Measurements from ENCODE around the gene LRP4.
"Not testable (repeated sequence)": the region's sequence is repeated elsewhere in the genome, so short reads cannot be mapped to it uniquely, and the experiment has no call there.

Gene LRP4

GRCh38 chr11:46936138-46937110 lies 18.1 kb upstream of the LRP4 start, which contains the start of gene CSTPP1:
Gene CSTPP1, plus strand, starts transcription at chr11:46936761. Its CDS starts 45 bp downstream, at chr11:46936806.
- Histone ChIP-seq H3K9me3 (replicated peaks in 1 of 11) (no peaks in the 10 kb centered on the region), H3K4me2 (peak within 1 kb of the TSS; percentile 70 to 90 (median 88)), H3K4me3 (peak within 1 kb of the TSS; percentile 57 to 77 (median 68)), H3K27ac (peak within 1 kb of the TSS in 10 of 11 experiments; percentile 3 to 65 (median 44); a peak in 12 of 22 replicates), H3K27me3 (no peaks in the 10 kb centered on the region), H3K4me1 (peaks cover 4 to 14% (median 13%) of the 10 kb centered on the region in 10 experiments; a peak in 19 of 20 replicates), H3K36me3 (peaks cover 0 to 9% (median 4%) of the 10 kb centered on the region in 11 experiments; a peak in 9 of 22 replicates), H3K9ac (peak within 1 kb of the TSS; percentile 36 to 72 (median 69); a peak in 20 of 22 replicates), H4K20me1 (no peaks in the 10 kb centered on the region)
- no peak for TF ChIP-seq Cebpa-rat (IDR thresholded peaks at IDR 0.05)

GRCh38 chr11:46930089-46930488 lies 11.7 kb upstream of the LRP4 start:
- Histone ChIP-seq H4K20me1 (no peaks in the 10 kb centered on the region), H3K9me3 (replicated peaks in 1 of 11) (peaks cover 19 to 28% (median 22%) of the 10 kb centered on the region in 11 experiments), H3K27ac (peak overlapping the region in 1 of 11 experiments; percentile 53; a peak in 1 of 22 replicates), H3K36me3 (no peaks in the 10 kb centered on the region), H3K4me2 (peak overlapping the region in 3 of 11 experiments; percentile 3 to 18 (median 9); a peak in 4 of 22 replicates), H3K4me1 (peaks cover 0 to 10% (median 0%) of the 10 kb centered on the region in 10 experiments; a peak in 4 of 20 replicates), H3K27me3 (no peaks in the 10 kb centered on the region), H3K9ac (no peak overlapping the region), H3K4me3 (no peak overlapping the region)
- TF ChIP-seq Cebpa-rat (IDR thresholded peaks at IDR 0.05), result no peak

DNA sequence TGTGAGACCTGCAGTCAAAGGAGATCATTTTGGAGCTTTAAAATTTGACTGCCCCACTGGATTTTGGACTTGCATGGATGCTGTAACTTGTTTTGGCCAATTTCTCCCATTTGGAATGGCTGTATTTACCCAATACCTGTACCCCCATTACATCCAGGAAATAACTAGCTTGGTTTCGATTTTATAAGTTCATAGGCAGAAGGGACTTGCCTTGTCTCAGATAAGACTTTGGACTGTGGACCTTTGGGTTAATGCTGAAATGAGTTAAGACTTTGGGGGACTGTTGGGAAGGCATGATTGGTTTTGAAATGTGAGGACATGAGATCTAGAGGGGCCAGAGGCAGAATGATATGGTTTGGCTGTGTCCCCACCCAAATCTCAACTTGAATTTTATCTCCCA lies 10.4 kb upstream of the LRP4 start:
- not testable (repeated sequence) for H3K4me3 ChIP-seq, H4K20me1 ChIP-seq, H3K4me2 ChIP-seq, H3K27ac ChIP-seq, H3K27me3 ChIP-seq, H3K36me3 ChIP-seq, H3K9ac ChIP-seq
- H3K4me1 ChIP-seq, result peaks cover 0 to 10% (median 0%) of the 10 kb centered on the region in 10 experiments; a peak in 4 of 20 replicates
- H3K9me3 ChIP-seq (replicated peaks in 1 of 11), result peaks cover 19 to 28% (median 22%) of the 10 kb centered on the region in 11 experiments

DNA sequence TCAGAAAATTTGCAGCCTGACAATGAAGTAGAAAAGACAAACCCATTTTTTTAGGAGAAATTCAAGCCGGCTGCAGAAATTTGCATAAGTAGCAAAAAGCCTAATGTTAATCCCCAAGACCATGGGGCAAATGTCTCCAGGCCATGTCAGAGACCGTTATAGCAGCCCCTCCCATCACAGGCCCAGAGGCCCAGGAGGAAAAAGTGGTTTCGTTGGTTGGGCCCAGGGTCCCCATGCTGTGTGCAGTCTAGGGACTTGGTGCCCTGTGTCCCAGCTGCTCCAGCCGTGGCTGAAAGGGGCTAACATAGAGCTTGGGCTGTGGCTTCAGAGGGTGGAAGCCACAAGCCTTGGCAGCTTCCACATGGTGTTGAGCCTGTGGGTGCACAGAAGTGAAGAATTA lies 9.6 kb upstream of the LRP4 start:
- not testable (repeated sequence) for H4K20me1 ChIP-seq, H3K9ac ChIP-seq, H3K27ac ChIP-seq, H3K4me3 ChIP-seq, H3K36me3 ChIP-seq, H3K4me2 ChIP-seq, H3K27me3 ChIP-seq
- peaks cover 19 to 28% (median 22%) of the 10 kb centered on the region in 11 experiments for H3K9me3 ChIP-seq (replicated peaks in 1 of 11)
- peaks cover 0 to 10% (median 0%) of the 10 kb centered on the region in 10 experiments; a peak in 4 of 20 replicates for H3K4me1 ChIP-seq

GRCh38 chr11:46920755-46921154 lies 2.4 kb upstream of the LRP4 start:
- H3K4me2 ChIP-seq, result no peak overlapping the region
- H3K36me3 ChIP-seq, result no peaks in the 10 kb centered on the region
- TF ChIP-seq Cebpa-rat (IDR thresholded peaks at IDR 0.05), result no peak
- H3K27ac ChIP-seq, result no peak overlapping the region
- H3K9ac ChIP-seq, result no peak overlapping the region
- no peaks in the 10 kb centered on the region for H3K9me3 ChIP-seq (replicated peaks in 1 of 11)
- peaks cover 18 to 30% (median 27%) of the 10 kb centered on the region in 10 experiments for H3K4me1 ChIP-seq
- peaks cover 0 to 32% (median 18%) of the 10 kb centered on the region in 11 experiments; a peak in 18 of 22 replicates for H4K20me1 ChIP-seq
- no peak overlapping the region for H3K4me3 ChIP-seq
- H3K27me3 ChIP-seq, result peaks cover 41 to 51% (median 43%) of the 10 kb centered on the region in 11 experiments

DNA sequence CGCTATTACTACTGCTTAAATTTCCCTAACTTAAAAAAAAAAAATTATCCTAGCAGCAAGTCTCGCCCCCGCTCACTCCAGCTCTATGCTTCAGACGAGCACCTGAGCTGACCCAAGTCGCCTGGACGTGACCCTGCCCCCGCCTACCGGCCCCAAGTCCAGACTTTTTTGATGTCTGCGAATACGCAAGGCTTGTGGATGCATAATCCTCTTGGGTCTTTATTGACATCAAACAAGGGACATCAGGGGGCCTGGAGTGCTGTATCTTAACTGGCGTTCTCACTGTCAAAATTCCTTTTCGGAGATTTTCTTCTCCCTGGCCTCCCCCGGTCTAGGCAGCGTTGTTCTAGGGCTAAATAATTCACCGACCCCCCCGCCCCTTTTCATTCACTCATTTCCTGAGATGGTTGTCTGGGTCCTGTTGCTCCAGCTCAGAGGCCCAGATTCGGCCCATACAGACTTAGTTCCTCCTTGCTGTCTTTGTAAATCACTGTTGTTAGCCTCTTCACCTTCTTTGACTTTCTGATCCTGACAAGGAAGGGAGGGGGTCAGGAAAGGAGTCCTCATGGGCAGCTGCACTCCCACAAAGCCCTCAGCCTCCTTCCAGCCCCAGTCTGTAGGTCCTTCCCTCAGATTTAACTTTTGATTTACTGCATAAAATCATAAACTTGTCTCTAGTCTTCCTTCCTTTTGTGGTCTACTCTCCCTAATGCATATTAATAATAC lies 601 bp upstream of the LRP4 start:
- Histone ChIP-seq H3K9me3 (replicated peaks in 1 of 11) (no peaks in the 10 kb centered on the region), H3K27me3 (peaks cover 59 to 69% (median 61%) of the 10 kb centered on the region in 11 experiments), H4K20me1 (peaks cover 0 to 36% (median 18%) of the 10 kb centered on the region in 11 experiments; a peak in 18 of 22 replicates), H3K36me3 (no peaks in the 10 kb centered on the region), H3K4me3 (peak overlapping the region; percentile 56 to 75 (median 64)), H3K27ac (no peak overlapping the region; a peak in 1 of 22 replicates), H3K4me2 (peak overlapping the region; percentile 91 to 100 (median 96)), H3K4me1 (peaks cover 18 to 30% (median 27%) of the 10 kb centered on the region in 10 experiments), H3K9ac (peak overlapping the region in 5 of 11 experiments; percentile 34 to 67 (median 60); a peak in 8 of 22 replicates)
- TF ChIP-seq Cebpa-rat (IDR thresholded peaks at IDR 0.05), result no peak

DNA sequence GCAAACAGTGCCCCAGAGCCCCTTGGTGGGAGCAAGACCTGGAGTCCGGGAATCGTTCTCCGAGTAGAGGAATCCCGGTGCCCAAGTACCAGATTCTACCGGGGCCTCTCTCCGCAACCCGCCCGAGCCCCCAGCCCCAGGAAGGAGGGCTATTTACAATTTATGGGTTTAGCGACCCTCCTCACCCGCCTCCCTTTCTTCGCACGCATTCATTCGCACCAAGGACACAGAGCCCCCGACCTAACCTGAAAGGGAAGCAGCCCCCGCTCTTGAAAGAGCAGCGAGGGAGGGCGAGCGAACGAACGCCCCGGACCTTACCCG lies 628 bp downstream of the LRP4 start:
- Histone ChIP-seq H3K4me2 (peak overlapping the region; percentile 91 to 100 (median 96)), H3K9me3 (replicated peaks in 1 of 11) (no peaks in the 10 kb centered on the region), H3K4me1 (peaks cover 20 to 32% (median 31%) of the 10 kb centered on the region in 10 experiments), H3K9ac (peak overlapping the region; percentile 22 to 73 (median 59); a peak in 19 of 22 replicates), H3K4me3 (peak overlapping the region; percentile 56 to 75 (median 64)), H3K27ac (no peak overlapping the region), H3K36me3 (no peaks in the 10 kb centered on the region), H4K20me1 (peaks cover 0 to 36% (median 18%) of the 10 kb centered on the region in 11 experiments; a peak in 18 of 22 replicates), H3K27me3 (peaks cover 71 to 81% (median 74%) of the 10 kb centered on the region in 11 experiments)
- TF ChIP-seq Cebpa-rat (IDR thresholded peaks at IDR 0.05), result no peak

- Histone ChIP-seq H3K4me3 (peak overlapping the region; percentile 56 to 75 (median 64)), H3K4me1 (peaks cover 25 to 37% (median 35%) of the 10 kb centered on the region in 10 experiments), H3K27me3 (peaks cover 76 to 86% (median 78%) of the 10 kb centered on the region in 11 experiments)
Measured at GRCh38 chr11:46917109-46917761, 1.1 kb downstream of the LRP4 start.

More at GRCh38 chr11:46917109-46917761, 1.1 kb downstream of the LRP4 start:
- Histone ChIP-seq H3K36me3 (no peaks in the 10 kb centered on the region), H4K20me1 (peaks cover 0 to 36% (median 18%) of the 10 kb centered on the region in 11 experiments; a peak in 18 of 22 replicates), H3K9ac (peak overlapping the region in 4 of 11 experiments; percentile 62 to 73 (median 66); a peak in 4 of 22 replicates), H3K9me3 (replicated peaks in 1 of 11) (no peaks in the 10 kb centered on the region), H3K4me2 (peak overlapping the region; percentile 91 to 100 (median 96)), H3K27ac (no peak overlapping the region)
- TF ChIP-seq Cebpa-rat (IDR thresholded peaks at IDR 0.05), result no peak
